Stimulated activated naive B cell treated with anti-CD40 and anti-IgM and Interleukin-4, amounts not matched to agents 10 μg/mL and 1 μg/mL and 100 μg/mL, for 72 hours (primary cell): Measurements from ENCODE around the gene LCK.

ENCODE experiments used
- ATAC-seq, 2 donors: fragments of 150-1000 bp; cut with Tn5 transposase; replicated peaks; 2 replicates each; pipeline ENCODE4 v1.10.0; 2021; ENCODE audit warnings: moderate library complexity in 1 of 2
- DNase-seq: peaks from one replicate; pipeline ENCODE4 v3.0.0; 2021
- H3K27ac Mint-ChIP-seq: one replicate; pipeline ENCODE4 v1.8.0; 2022; ENCODE audit warnings: mild to moderate bottlenecking, mixed read lengths
- H3K27me3 Mint-ChIP-seq, 2 donors: one replicate each; pipeline ENCODE4 v1.8.0; 2022; ENCODE audit warnings: mixed read lengths in 2 of 2
- H3K36me3 Mint-ChIP-seq, 2 donors: one replicate each; pipeline ENCODE4 v1.8.0; 2022; ENCODE audit warnings: mixed read lengths in 2 of 2, mild to moderate bottlenecking in 1 of 2
- H3K4me1 Mint-ChIP-seq, 2 donors: one replicate each; pipeline ENCODE4 v1.8.0; 2022; ENCODE audit warnings: mixed read lengths in 2 of 2, mild to moderate bottlenecking in 1 of 2
- H3K4me3 Mint-ChIP-seq, 2 donors: one replicate each; pipeline ENCODE4 v1.8.0; 2022; ENCODE audit warnings: mild to moderate bottlenecking in 2 of 2, mixed read lengths in 2 of 2, moderate library complexity in 1 of 2
- H3K9me3 Mint-ChIP-seq, 2 donors: one replicate each; pipeline ENCODE4 v1.8.0; 2022; ENCODE audit warnings: mixed read lengths in 2 of 2, mild to moderate bottlenecking in 1 of 2

The LCK gene

GRCh38 chr1:32309960-32310359, 58.9 kb downstream of the LCK start:
- H3K36me3 Mint-ChIP-seq = peaks cover 55 to 71% of the 10 kb centered on the region in 2 donors
- peak overlapping the region; percentile 86 for H3K27ac Mint-ChIP-seq
- H3K4me3 Mint-ChIP-seq = no peak overlapping the region
- no peaks in the 10 kb centered on the region for H3K27me3 Mint-ChIP-seq
- H3K9me3 Mint-ChIP-seq = peaks cover 3 to 8% of the 10 kb centered on the region in 2 donors
- ATAC-seq (no peak), DNase-seq (no peak)
- peaks cover 43 to 76% of the 10 kb centered on the region in 2 donors for H3K4me1 Mint-ChIP-seq

DNA sequence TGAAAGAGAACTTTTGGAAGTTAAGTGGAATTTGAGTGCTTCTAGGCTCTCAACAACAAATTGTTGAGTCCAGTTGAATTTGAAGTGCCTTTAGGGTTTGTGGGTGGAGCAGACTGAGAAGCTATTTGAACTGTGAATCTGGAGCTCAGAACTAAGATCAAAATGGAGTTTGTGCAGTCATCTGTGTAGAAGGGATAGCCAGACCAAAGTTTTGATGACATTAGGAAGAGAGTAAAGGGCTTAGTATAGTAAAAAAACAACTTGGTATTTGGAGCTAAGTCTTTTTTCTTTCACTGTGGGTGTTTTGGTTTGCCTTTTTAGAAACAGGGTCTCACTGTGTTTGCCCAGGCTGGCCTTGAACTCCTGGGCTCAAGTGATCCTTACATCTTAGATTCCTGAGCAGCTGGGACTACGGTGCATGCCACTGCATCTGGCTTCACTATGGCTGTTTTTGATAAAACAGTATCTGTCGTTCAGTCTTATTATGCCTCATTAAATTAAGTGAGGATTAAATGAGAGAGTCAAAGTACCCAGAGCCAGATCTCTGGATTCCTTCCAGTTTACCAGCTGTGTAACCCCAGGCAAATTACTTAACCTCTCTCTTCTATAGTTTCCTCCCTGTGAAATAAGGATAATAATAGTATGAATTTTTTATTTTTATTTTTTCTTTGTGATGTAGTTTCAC, 60.8 kb downstream of the LCK start:
- ATAC-seq (no peak), DNase-seq (no peak)
- peak overlapping the region in 1 of 2 donors; percentile 34 for H3K4me3 Mint-ChIP-seq
- peaks cover 46 to 65% of the 10 kb centered on the region in 2 donors for H3K36me3 Mint-ChIP-seq
- peak overlapping the region; percentile 90 for H3K27ac Mint-ChIP-seq
- H3K4me1 Mint-ChIP-seq = peaks cover 47 to 76% of the 10 kb centered on the region in 2 donors
- H3K27me3 Mint-ChIP-seq = no peaks in the 10 kb centered on the region
- peaks cover 2 to 9% of the 10 kb centered on the region in 2 donors for H3K9me3 Mint-ChIP-seq

- H3K9me3 Mint-ChIP-seq = peaks cover 2 to 4% of the 10 kb centered on the region in 2 donors
- H3K27me3 Mint-ChIP-seq = no peaks in the 10 kb centered on the region
- H3K36me3 Mint-ChIP-seq = peaks cover 34 to 47% of the 10 kb centered on the region in 2 donors
- H3K4me3 Mint-ChIP-seq = peak overlapping the region; percentile 59 to 74
- DNase-seq = peak; percentile 46
- peaks cover 28 to 61% of the 10 kb centered on the region in 2 donors for H3K4me1 Mint-ChIP-seq
- H3K27ac Mint-ChIP-seq = peak overlapping the region; percentile 98
- ATAC-seq = peak; percentile 90
Measured at GRCh38 chr1:32316903-32317277, 65.8 kb downstream of the LCK start.

- Mint-ChIP-seq H3K27ac (peak overlapping the region; percentile 88), H3K27me3 (no peaks in the 10 kb centered on the region), H3K4me3 (peak overlapping the region in 1 of 2 donors; percentile 25), H3K9me3 (peaks cover 2 to 4% of the 10 kb centered on the region in 2 donors), H3K36me3 (peaks cover 43 to 56% of the 10 kb centered on the region in 2 donors), H3K4me1 (peaks cover 35 to 67% of the 10 kb centered on the region in 2 donors)
- no peak for ATAC-seq
- no peak for DNase-seq
Measured at GRCh38 chr1:32318127-32318869, 67.2 kb downstream of the LCK start.

- DNase-seq = no peak
- H3K4me3 Mint-ChIP-seq = peak overlapping the region; percentile 25 to 46
- H3K27ac Mint-ChIP-seq = peak overlapping the region; percentile 88
- H3K4me1 Mint-ChIP-seq = peaks cover 31 to 56% of the 10 kb centered on the region in 2 donors
- ATAC-seq = no peak
- H3K36me3 Mint-ChIP-seq = peaks cover 42 to 57% of the 10 kb centered on the region in 2 donors
- no peaks in the 10 kb centered on the region for H3K9me3 Mint-ChIP-seq
- no peaks in the 10 kb centered on the region for H3K27me3 Mint-ChIP-seq
Measured at GRCh38 chr1:32321712-32322291, 70.7 kb downstream of the LCK start.

GRCh38 chr1:32327204-32327603, 76.1 kb downstream of the LCK start:
- DNase-seq (no peak), ATAC-seq (no peak)
- Mint-ChIP-seq H3K27me3 (no peaks in the 10 kb centered on the region), H3K36me3 (peaks cover 61 to 73% of the 10 kb centered on the region in 2 donors), H3K4me3 (no peak overlapping the region), H3K27ac (no peak overlapping the region), H3K9me3 (no peaks in the 10 kb centered on the region), H3K4me1 (peaks cover 22 to 49% of the 10 kb centered on the region in 2 donors)

- no peak overlapping the region for H3K4me3 Mint-ChIP-seq
- H3K27me3 Mint-ChIP-seq = no peaks in the 10 kb centered on the region
- no peaks in the 10 kb centered on the region for H3K9me3 Mint-ChIP-seq
- DNase-seq (no peak), ATAC-seq (peak; percentile 23 to 41)
- H3K27ac Mint-ChIP-seq = peak overlapping the region; percentile 65
- H3K36me3 Mint-ChIP-seq = peaks cover 52 to 76% of the 10 kb centered on the region in 2 donors
- H3K4me1 Mint-ChIP-seq = peaks cover 26 to 56% of the 10 kb centered on the region in 2 donors
Measured at GRCh38 chr1:32329931-32330466, 78.9 kb downstream of the LCK start.

- Mint-ChIP-seq H3K36me3 (peaks cover 46 to 71% of the 10 kb centered on the region in 2 donors), H3K9me3 (no peaks in the 10 kb centered on the region), H3K27me3 (no peaks in the 10 kb centered on the region), H3K4me3 (no peak overlapping the region), H3K27ac (no peak overlapping the region), H3K4me1 (peaks cover 28 to 58% of the 10 kb centered on the region in 2 donors)
- DNase-seq (no peak), ATAC-seq (no peak)
Measured at GRCh38 chr1:32330558-32331151, 79.6 kb downstream of the LCK start.

- ATAC-seq (no peak), DNase-seq (no peak)
- Mint-ChIP-seq H3K9me3 (no peaks in the 10 kb centered on the region), H3K27ac (peak overlapping the region; percentile 39), H3K4me3 (no peak overlapping the region), H3K4me1 (peaks cover 28 to 61% of the 10 kb centered on the region in 2 donors), H3K36me3 (peaks cover 46 to 67% of the 10 kb centered on the region in 2 donors), H3K27me3 (no peaks in the 10 kb centered on the region)
Measured at GRCh38 chr1:32331549-32331948, 80.5 kb downstream of the LCK start.

- Mint-ChIP-seq H3K36me3 (peaks cover 40 to 61% of the 10 kb centered on the region in 2 donors), H3K4me1 (peaks cover 33 to 70% of the 10 kb centered on the region in 2 donors), H3K9me3 (no peaks in the 10 kb centered on the region), H3K27me3 (no peaks in the 10 kb centered on the region), H3K4me3 (no peak overlapping the region), H3K27ac (peak overlapping the region; percentile 59)
- DNase-seq = no peak
- no peak for ATAC-seq
Measured at GRCh38 chr1:32332290-32333079, 81.4 kb downstream of the LCK start.

DNA sequence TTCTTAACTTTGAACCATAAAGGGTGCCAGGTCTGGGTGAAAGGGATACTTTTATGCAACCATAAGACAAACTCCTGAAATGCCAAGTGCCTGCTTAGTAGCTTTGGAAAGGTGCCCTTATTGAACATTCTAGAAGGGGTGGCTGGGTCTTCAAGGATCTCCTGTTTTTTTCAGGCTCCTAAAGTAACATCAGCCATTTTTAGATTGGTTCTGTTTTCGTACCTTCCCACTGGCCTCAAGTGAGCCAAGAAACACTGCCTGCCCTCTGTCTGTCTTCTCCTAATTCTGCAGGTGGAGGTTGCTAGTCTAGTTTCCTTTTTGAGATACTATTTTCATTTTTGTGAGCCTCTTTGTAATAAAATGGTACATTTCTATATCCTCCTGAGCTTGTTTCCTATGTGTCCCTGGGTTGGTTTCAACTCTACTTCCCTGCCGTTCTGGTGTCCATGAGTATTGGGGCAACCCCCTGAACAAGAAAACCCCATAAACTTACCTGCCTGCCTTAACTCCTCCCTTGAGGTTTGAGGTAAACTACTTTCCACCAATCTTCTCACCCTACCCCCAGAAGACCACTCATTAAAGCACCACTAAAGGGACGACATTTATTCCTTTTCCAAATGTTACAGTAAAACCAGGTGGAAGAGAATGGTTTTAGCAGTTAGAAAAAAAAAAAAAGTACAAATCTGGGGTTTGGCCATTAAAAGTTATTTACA, 82.3 kb downstream of the LCK start:
- Mint-ChIP-seq H3K27me3 (no peaks in the 10 kb centered on the region), H3K27ac (peak overlapping the region; percentile 88), H3K9me3 (no peaks in the 10 kb centered on the region), H3K36me3 (peaks cover 35 to 57% of the 10 kb centered on the region in 2 donors), H3K4me3 (peak overlapping the region; percentile 88 to 93), H3K4me1 (peaks cover 40 to 79% of the 10 kb centered on the region in 2 donors)
- DNase-seq (no peak), ATAC-seq (no peak)

- Mint-ChIP-seq H3K9me3 (no peaks in the 10 kb centered on the region), H3K36me3 (peaks cover 28 to 50% of the 10 kb centered on the region in 2 donors), H3K27me3 (no peaks in the 10 kb centered on the region), H3K4me1 (peaks cover 46 to 83% of the 10 kb centered on the region in 2 donors), H3K27ac (peak overlapping the region; percentile 92), H3K4me3 (peak overlapping the region; percentile 88 to 93)
- no peak for DNase-seq
- no peak for ATAC-seq
Measured at GRCh38 chr1:32334274-32334861, 83.3 kb downstream of the LCK start.
